ENCODE measurements around the gene LRRC28.

The LRRC28 gene

GRCh38 chr15:99438691-99439523 is 187.6 kb downstream of the LRRC28 start:
- H3K4me3 ChIP-seq (ENCODE audit: low read length), result no peak overlapping the region
- TF ChIP-seq, protein P1, sequence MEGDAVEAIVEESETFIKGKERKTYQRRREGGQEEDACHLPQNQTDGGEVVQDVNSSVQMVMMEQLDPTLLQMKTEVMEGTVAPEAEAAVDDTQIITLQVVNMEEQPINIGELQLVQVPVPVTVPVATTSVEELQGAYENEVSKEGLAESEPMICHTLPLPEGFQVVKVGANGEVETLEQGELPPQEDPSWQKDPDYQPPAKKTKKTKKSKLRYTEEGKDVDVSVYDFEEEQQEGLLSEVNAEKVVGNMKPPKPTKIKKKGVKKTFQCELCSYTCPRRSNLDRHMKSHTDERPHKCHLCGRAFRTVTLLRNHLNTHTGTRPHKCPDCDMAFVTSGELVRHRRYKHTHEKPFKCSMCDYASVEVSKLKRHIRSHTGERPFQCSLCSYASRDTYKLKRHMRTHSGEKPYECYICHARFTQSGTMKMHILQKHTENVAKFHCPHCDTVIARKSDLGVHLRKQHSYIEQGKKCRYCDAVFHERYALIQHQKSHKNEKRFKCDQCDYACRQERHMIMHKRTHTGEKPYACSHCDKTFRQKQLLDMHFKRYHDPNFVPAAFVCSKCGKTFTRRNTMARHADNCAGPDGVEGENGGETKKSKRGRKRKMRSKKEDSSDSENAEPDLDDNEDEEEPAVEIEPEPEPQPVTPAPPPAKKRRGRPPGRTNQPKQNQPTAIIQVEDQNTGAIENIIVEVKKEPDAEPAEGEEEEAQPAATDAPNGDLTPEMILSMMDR (IDR thresholded peaks at IDR 0.05; ENCODE audit: insufficient read depth, low read depth, low read length, missing control alignments), result no peak
- no peak for DNase-seq (ENCODE audit: low read depth)

DNA sequence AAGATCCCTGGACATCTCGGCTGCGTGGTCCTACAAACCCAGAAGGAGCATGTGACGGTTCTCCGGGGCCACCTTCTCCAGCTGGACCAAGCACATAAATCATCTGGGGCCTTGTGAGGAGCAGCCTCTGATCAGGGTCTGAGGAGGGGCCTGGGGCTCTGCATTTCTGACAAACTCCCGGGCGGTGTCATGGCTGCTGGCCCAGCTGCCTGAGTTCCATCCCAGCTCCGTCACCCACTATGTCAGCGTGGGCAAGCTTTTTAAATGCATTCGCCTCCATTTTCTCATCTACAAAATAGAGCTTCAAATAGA is 188.2 kb downstream of the LRRC28 start:
- no peak overlapping the region for H3K4me3 ChIP-seq (ENCODE audit: low read length)
- no peak for DNase-seq (ENCODE audit: low read depth)
- TF ChIP-seq, protein P1 (IDR thresholded peaks at IDR 0.05; ENCODE audit: insufficient read depth, low read depth, low read length, missing control alignments), result no peak

DNA sequence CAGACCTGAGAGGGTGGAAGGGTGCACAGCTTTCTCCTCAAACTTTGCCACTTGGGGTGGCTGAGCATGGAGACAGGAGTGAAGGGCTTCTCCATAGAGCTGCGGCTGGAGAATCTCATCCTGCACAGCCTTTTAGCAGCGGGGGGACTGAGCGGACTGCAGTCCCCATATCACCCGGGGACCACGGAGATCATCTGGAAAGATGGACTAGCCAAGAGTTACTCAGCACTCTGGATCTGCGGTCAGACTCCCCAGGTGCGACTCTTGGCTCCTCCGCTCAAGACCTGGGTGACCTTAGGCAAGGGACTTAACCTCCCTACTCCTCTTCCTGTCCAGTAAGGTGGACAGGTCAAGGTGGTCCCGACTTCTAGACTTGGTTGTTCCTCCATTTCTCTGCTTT is 188.7 kb downstream of the LRRC28 start:
- DNase-seq (ENCODE audit: low read depth), result no peak
- TF ChIP-seq, protein P1 (IDR thresholded peaks at IDR 0.05; ENCODE audit: insufficient read depth, low read depth, low read length, missing control alignments), result no peak
- H3K4me3 ChIP-seq (ENCODE audit: low read length), result no peak overlapping the region

Measured in epithelial cell of esophagus (primary cell).